HEK293 (cell line): ENCODE data around the gene SPA17.
A peak's percentile ranks its signal among the peaks of the same experiment; 100 is the strongest.

Experiments used
- CTCF ChIA-PET: fragments of 350-600 bp; formaldehyde crosslinking; extraction: SDS; loops from one replicate; lab custom pipeline; 2021; ENCODE audit warnings: antibody characterized with exemption; lab: Yijun Ruan, JAX
- POLR2A ChIA-PET: fragments of 300-600 bp; formaldehyde crosslinking; extraction: SDS; loops from one replicate; lab custom pipeline; 2020; ENCODE audit warnings: antibody characterized with exemption, inconsistent platforms; lab: Yijun Ruan, JAX
- H3K27ac ChIP-seq: fragments of 200-500 bp; sonication (Bioruptor generic); 2 replicates; pipeline ENCODE4 v1.5.1; 2014; ENCODE audit warnings: low read depth, low read length, control low read depth, inconsistent platforms; ENCODE audit errors: extremely low read depth
- H3K36me3 ChIP-seq, 2 experiments: fragments of 200-500 bp in 1 of 2; sonication (Bioruptor generic) in 1 of 2; 1 replicate in 1 of 2; 2 replicates in 1 of 2; pipeline ENCODE4 v1.5.1; 2014 to 2017; ENCODE audit warnings: inconsistent platforms in 2 of 2, low read length in 2 of 2; ENCODE audit not compliant: control insufficient read depth in 2 of 2, insufficient read depth in 1 of 2
- H3K4me1 ChIP-seq: fragments of 200-500 bp; sonication (Bioruptor generic); 2 replicates; pipeline ENCODE4 v1.5.1; 2014; ENCODE audit warnings: mild to moderate bottlenecking, low read length, inconsistent platforms; ENCODE audit not compliant: control insufficient read depth, insufficient read depth
- H3K4me3 ChIP-seq: 2 replicates; pipeline ENCODE4 v1.5.1; 2011; ENCODE audit warnings: low read depth, mild to moderate bottlenecking, control low read depth, low read length, moderate library complexity
- H3K9me3 ChIP-seq: fragments of 200-500 bp; sonication (Bioruptor generic); 2 replicates; pipeline ENCODE4 v1.5.1; 2014; ENCODE audit warnings: low read depth, low read length, inconsistent platforms; ENCODE audit not compliant: control insufficient read depth, insufficient read depth
- BCL11A ChIP-seq: fragments of 450-650 bp; formaldehyde crosslinking; IDR thresholded peaks from 2 replicates; pipeline ENCODE4 v1.5.1; 2016; ENCODE audit warnings: low read depth, missing biosample characterization, missing genetic modification characterization
- KLF7 ChIP-seq: fragments of 450-650 bp; formaldehyde crosslinking; IDR thresholded peaks from 2 replicates; pipeline ENCODE4 v1.5.1; 2016; ENCODE audit warnings: missing biosample characterization, missing genetic modification characterization, borderline replicate concordance
- SALL2 ChIP-seq: fragments of 450-650 bp; formaldehyde crosslinking; IDR thresholded peaks from 2 replicates; pipeline ENCODE4 v1.5.0; 2017; ENCODE audit warnings: missing biosample characterization, mild to moderate bottlenecking, missing genetic modification characterization, borderline replicate concordance
- SCRT1 ChIP-seq: fragments of 450-650 bp; formaldehyde crosslinking; IDR thresholded peaks from 2 replicates; pipeline ENCODE4 v1.5.1; 2016; ENCODE audit warnings: missing biosample characterization, missing genetic modification characterization, borderline replicate concordance
- SETDB1 ChIP-seq: IDR thresholded peaks from one replicate; pipeline ENCODE4 v1.6.1; 2017; ENCODE audit warnings: mild to moderate bottlenecking, low read length, moderate library complexity, mixed read lengths; ENCODE audit not compliant: insufficient read length
- SP2 ChIP-seq: fragments of 450-650 bp; formaldehyde crosslinking; IDR thresholded peaks from 2 replicates; pipeline ENCODE4 v1.5.1; 2016; ENCODE audit warnings: missing biosample characterization, missing genetic modification characterization
- ZBTB1 ChIP-seq: fragments of 450-650 bp; formaldehyde crosslinking; IDR thresholded peaks from 2 replicates; pipeline ENCODE4 v1.5.1; 2016; ENCODE audit warnings: missing biosample characterization, missing genetic modification characterization
- ZBTB21 ChIP-seq: fragments of 450-650 bp; formaldehyde crosslinking; IDR thresholded peaks from 2 replicates; pipeline ENCODE4 v1.5.1; 2017; ENCODE audit warnings: missing biosample characterization, missing genetic modification characterization
- ZNF174 ChIP-seq: fragments of 450-650 bp; formaldehyde crosslinking; IDR thresholded peaks from 2 replicates; pipeline ENCODE4 v1.5.0; 2017; ENCODE audit warnings: missing biosample characterization, mild to moderate bottlenecking, missing genetic modification characterization
- ZNF211 ChIP-seq: fragments of 450-650 bp; formaldehyde crosslinking; IDR thresholded peaks from 2 replicates; pipeline ENCODE4 v1.5.1; 2016; ENCODE audit warnings: low read depth, missing biosample characterization, missing genetic modification characterization
- ZNF239 ChIP-seq: fragments of 450-650 bp; formaldehyde crosslinking; IDR thresholded peaks from 2 replicates; pipeline ENCODE4 v1.5.1; 2016; ENCODE audit warnings: missing biosample characterization, missing genetic modification characterization
- ZNF341 ChIP-seq: fragments of 450-650 bp; formaldehyde crosslinking; IDR thresholded peaks from 2 replicates; pipeline ENCODE4; 2016; ENCODE audit warnings: low read depth, missing biosample characterization, missing genetic modification characterization
- ZNF610 ChIP-seq: fragments of 450-650 bp; formaldehyde crosslinking; IDR thresholded peaks from 2 replicates; pipeline ENCODE4 v1.5.1; 2016; ENCODE audit warnings: missing biosample characterization, missing genetic modification characterization, borderline replicate concordance
- ZNF626 ChIP-seq: fragments of 450-650 bp; sonication (Bioruptor Pico); formaldehyde crosslinking; IDR thresholded peaks from 2 replicates; pipeline ENCODE4 v1.5.1; 2018; ENCODE audit warnings: missing biosample characterization, missing genetic modification characterization, inconsistent platforms
- ZNF707 ChIP-seq: fragments of 450-650 bp; formaldehyde crosslinking; IDR thresholded peaks from 2 replicates; pipeline ENCODE4 v1.5.1; 2016; ENCODE audit warnings: missing biosample characterization, missing genetic modification characterization
- ZNF830 ChIP-seq: fragments of 450-650 bp; IDR thresholded peaks from 2 replicates; pipeline ENCODE4 v1.5.0; 2018; ENCODE audit warnings: missing biosample characterization, missing genetic modification characterization, low read depth, mild to moderate bottlenecking, moderate library complexity
- TF ChIP-seq, protein P1 (sequence below): fragments of 450-650 bp; formaldehyde crosslinking; IDR thresholded peaks from 2 replicates; pipeline ENCODE4 v1.5.1; 2016; ENCODE audit warnings: missing biosample characterization, missing genetic modification characterization
- TF ChIP-seq, protein P2 (sequence below): fragments of 450-650 bp; formaldehyde crosslinking; IDR thresholded peaks from 2 replicates; pipeline ENCODE4; 2016; ENCODE audit warnings: missing biosample characterization, missing genetic modification characterization
- TF ChIP-seq, protein P3 (sequence below): fragments of 450-650 bp; formaldehyde crosslinking; IDR thresholded peaks from 2 replicates; pipeline ENCODE4 v1.5.1; 2016; ENCODE audit warnings: missing biosample characterization, missing genetic modification characterization

Gene SPA17

DNA sequence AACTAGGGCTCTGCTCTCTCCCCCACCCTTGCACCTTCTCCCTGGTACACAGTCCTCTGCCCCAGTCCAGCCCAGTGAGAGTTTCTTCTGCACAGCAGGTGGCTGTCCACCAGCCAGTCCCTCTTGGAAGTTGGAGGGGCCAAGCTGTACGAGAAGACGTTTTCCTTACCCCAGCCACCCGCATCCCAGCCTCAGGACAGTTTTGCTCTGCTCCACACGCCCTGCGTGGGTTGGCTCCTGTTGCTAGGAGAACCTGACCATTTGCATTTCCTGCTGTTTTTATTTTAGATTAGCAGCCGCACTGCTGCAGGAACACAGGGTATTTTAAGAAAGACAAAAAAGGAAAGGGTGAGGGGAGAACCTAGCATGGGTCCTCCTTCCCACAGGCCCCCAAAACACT lies 48.5 kb downstream of the SPA17 start:
- H3K27ac ChIP-seq: no peak overlapping the region
- H3K36me3 ChIP-seq: no peaks in the 10 kb centered on the region
- ChIA-PET POLR2A (no interaction called here), CTCF (no interaction called here)
- H3K4me3 ChIP-seq: no peak overlapping the region
- H3K4me1 ChIP-seq: peaks cover 3% of the 10 kb centered on the region; the same call in 1 of the 2 replicates
- TF ChIP-seq SP2 (no peak), SETDB1 (no peak), SCRT1 (tag by site-specific recombination) (no peak), ZBTB1 (no peak), SALL2 (tag by site-specific recombination) (no peak), BCL11A (tag by site-specific recombination) (no peak), ZNF830 (tag by site-specific recombination) (no peak), ZNF174 (tag by site-specific recombination) (no peak), KLF7 (tag by site-specific recombination) (no peak), ZBTB21 (no peak), ZNF211 (tag by site-specific recombination) (no peak)
- TF ChIP-seq, protein P1, sequence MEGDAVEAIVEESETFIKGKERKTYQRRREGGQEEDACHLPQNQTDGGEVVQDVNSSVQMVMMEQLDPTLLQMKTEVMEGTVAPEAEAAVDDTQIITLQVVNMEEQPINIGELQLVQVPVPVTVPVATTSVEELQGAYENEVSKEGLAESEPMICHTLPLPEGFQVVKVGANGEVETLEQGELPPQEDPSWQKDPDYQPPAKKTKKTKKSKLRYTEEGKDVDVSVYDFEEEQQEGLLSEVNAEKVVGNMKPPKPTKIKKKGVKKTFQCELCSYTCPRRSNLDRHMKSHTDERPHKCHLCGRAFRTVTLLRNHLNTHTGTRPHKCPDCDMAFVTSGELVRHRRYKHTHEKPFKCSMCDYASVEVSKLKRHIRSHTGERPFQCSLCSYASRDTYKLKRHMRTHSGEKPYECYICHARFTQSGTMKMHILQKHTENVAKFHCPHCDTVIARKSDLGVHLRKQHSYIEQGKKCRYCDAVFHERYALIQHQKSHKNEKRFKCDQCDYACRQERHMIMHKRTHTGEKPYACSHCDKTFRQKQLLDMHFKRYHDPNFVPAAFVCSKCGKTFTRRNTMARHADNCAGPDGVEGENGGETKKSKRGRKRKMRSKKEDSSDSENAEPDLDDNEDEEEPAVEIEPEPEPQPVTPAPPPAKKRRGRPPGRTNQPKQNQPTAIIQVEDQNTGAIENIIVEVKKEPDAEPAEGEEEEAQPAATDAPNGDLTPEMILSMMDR (tag by site-specific recombination): no peak
- TF ChIP-seq, protein P2, sequence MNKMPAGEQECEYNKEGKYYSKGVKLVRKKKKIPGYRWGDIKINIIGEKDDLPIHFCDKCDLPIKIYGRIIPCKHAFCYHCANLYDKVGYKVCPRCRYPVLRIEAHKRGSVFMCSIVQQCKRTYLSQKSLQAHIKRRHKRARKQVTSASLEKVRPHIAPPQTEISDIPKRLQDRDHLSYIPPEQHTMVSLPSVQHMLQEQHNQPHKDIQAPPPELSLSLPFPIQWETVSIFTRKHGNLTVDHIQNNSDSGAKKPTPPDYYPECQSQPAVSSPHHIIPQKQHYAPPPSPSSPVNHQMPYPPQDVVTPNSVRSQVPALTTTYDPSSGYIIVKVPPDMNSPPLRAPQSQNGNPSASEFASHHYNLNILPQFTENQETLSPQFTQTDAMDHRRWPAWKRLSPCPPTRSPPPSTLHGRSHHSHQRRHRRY: no peak
- TF ChIP-seq, protein P3, sequence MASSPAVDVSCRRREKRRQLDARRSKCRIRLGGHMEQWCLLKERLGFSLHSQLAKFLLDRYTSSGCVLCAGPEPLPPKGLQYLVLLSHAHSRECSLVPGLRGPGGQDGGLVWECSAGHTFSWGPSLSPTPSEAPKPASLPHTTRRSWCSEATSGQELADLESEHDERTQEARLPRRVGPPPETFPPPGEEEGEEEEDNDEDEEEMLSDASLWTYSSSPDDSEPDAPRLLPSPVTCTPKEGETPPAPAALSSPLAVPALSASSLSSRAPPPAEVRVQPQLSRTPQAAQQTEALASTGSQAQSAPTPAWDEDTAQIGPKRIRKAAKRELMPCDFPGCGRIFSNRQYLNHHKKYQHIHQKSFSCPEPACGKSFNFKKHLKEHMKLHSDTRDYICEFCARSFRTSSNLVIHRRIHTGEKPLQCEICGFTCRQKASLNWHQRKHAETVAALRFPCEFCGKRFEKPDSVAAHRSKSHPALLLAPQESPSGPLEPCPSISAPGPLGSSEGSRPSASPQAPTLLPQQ (tag by site-specific recombination): no peak
- no peaks in the 10 kb centered on the region for H3K9me3 ChIP-seq

DNA sequence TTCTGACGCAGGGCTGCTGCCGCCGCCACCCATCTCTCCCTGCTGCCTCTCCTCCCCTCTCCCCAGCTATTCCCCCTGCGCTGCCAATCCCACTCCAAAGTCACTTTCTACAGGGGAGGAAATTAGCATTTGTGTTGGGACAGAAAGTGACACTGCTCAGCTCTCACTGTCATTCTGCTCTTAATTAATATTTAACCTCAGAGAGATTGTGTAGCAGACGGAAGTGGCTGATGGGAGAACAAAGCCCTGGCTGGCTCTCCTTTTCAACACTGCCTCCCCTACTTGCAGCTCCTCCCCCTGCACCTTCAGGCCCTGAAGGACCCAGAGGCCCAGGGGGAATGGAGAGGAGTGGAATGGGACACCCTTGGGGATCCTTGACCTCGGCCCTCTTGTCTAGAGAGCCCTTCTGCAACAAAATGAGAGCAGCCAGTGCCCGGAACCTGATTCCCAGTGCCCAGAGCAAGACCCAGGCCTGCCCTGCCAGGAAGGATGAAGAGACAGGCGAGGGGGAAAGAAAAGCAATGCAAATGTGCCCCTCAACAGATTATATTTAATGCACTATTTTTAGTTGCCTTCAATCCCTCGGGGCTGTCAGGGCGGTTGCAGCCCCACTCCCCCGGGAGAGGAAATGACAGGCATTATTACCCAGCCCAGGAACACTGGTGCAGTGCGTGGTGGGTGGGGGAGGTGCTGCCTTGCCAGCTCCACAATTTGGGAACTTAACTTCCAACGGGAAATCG lies 51.4 kb downstream of the SPA17 start:
- no peak overlapping the region for H3K4me3 ChIP-seq
- CTCF ChIA-PET: interaction anchor here (1.0 kb wide), 1 partner anchor 109 kb away, joined by 5 read pairs; no protein-coding TSS in a partner anchor
- H3K4me1 ChIP-seq: peaks cover 3% of the 10 kb centered on the region; the same call in 1 of the 2 replicates
- H3K9me3 ChIP-seq: no peaks in the 10 kb centered on the region
- H3K27ac ChIP-seq: no peak overlapping the region
- TF ChIP-seq ZNF626 (tag by site-specific recombination) (no peak), ZNF707 (no peak), ZNF610 (tag by site-specific recombination) (no peak), ZNF341 (tag by site-specific recombination) (peak; percentile 23; the same call in 1 of the 2 replicates), ZNF239 (tag by site-specific recombination) (no peak)
- H3K36me3 ChIP-seq: no peaks in the 10 kb centered on the region
- POLR2A ChIA-PET: interaction anchor here (1.1 kb wide), 1 partner anchor 15 kb away, joined by 5 read pairs; the partner anchor contains the start of gene NRGN
